HK-2 (cell line): ENCODE data around the gene PROSER3.
"Not testable (repeated sequence)": the region's sequence is repeated elsewhere in the genome, so short reads cannot be mapped to it uniquely, and the experiment has no call there.

Experiments used
- DNase-seq: peaks from one replicate; pipeline ENCODE4 v3.0.0-alpha.2; 2018; ENCODE audit not compliant: unreplicated experiment

The PROSER3 gene

DNA sequence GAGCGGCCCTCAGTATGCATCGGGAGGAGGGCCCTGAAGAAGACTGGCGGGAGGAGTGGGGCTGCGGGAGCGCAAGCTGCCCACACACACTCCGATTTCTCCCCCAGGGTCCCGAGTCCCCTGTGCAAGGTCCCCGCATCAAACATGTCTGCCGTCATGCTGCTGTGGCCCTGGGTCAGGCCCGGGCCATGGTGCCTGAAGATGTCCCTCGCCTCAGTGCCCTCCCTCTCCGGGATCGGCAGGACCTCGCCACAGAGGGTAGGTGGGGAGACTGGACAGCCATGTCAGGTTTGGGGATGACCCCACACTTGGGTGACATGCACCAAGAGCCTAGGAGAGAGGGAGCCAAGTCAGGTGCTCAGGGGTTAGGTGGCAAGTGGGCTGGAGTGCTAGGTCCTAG, 35.5 kb upstream of the PROSER3 start:
- no peak for DNase-seq

DNA sequence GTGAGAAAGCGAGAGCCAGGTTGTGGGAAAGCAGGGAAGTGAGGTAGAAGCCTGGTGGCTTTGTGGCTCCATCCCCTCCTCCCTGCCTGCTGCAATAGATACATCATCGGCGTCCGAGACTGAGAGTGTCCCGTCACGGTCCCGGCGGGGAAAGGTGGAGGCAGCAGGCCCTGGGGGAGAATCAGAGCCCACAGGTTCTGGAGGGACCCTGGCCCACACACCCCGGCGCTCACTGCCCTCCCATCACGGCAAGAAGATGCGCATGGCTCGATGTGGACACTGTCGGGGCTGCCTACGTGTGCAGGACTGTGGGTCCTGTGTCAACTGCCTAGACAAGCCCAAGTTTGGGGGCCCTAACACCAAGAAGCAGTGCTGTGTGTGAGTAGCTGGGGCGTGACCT, 35.1 kb upstream of the PROSER3 start:
- no peak for DNase-seq

DNA sequence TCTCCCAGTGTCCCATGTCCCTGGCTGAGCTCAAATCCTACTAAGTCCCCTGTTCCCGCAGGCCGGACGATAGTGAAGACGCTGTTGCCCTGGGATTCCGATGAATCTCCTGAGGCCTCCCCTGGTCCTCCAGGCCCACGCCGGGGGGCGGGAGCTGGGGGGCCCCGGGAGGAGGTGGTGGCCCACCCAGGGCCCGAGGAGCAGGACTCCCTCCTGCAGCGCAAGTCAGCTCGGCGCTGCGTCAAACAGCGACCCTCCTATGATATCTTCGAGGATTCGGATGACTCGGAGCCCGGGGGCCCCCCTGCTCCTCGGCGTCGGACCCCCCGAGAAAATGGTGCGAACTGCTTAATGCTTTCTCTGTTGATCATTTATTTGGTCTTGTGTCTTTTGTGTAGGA, 34.3 kb upstream of the PROSER3 start:
- DNase-seq: no peak

DNA sequence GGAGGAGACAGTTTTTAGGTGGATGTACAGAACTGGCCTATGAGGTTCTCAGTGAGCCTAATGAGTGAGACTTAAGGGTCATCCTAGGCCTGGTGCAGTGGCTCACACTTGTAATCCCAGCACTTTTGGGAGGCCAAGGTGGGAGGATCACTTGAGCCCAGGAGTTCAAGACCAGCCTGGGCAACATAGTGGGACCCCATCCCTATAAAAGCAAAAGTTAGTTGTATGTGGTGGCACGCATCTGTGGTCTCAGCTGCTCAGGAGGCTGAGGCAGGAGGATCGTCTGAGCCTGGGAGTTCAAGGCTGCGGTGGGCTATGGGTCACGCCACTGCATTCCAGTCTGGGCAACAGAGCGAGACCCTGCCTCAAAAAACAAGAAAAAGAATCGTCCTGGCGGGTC, 33.8 kb upstream of the PROSER3 start:
- DNase-seq: not testable (repeated sequence)

DNA sequence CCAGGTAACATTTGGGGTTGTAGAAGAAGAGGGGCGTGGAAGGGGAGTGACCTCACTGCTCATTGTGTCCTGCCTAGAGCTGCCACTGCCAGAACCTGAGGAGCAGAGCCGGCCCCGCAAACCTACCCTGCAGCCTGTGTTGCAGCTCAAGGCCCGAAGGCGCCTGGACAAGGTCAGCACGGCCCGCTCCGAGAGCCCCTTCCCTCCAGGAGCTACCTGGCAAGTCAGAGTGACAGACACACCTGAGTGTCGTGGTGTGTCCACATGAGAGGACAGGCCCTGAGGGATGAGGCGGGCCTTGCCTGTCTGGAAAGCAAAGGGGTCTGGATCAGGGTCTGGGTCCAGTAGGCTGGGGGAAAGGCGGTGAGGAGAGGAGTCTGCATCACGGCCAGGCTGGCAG, 33.4 kb upstream of the PROSER3 start:
- DNase-seq: no peak

DNA sequence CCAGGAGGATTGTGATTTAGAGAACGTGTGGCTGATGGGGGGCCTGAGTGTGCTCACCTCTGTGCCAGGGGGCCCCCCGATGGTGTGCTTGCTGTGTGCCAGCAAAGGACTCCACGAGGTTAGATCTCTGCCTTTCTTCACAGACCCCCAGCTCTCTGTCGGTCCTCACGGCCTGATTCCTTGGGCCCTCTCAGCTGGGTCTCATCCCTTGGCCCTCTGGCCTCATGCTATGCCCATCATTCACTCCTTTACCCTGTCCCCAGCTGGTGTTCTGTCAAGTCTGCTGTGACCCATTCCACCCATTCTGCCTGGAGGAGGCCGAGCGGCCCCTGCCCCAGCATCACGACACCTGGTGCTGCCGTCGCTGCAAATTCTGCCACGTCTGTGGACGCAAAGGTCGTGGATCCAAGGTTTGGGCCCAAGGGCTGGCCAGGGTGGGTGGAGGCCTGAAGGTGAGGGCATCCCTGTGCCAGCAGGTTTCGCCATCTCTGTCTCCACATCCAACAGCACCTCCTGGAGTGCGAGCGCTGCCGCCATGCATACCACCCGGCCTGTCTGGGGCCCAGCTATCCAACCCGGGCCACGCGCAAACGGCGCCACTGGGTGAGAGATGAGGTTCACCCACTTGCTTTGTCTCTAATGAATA, 32.6 kb upstream of the PROSER3 start:
- DNase-seq: no peak

DNA sequence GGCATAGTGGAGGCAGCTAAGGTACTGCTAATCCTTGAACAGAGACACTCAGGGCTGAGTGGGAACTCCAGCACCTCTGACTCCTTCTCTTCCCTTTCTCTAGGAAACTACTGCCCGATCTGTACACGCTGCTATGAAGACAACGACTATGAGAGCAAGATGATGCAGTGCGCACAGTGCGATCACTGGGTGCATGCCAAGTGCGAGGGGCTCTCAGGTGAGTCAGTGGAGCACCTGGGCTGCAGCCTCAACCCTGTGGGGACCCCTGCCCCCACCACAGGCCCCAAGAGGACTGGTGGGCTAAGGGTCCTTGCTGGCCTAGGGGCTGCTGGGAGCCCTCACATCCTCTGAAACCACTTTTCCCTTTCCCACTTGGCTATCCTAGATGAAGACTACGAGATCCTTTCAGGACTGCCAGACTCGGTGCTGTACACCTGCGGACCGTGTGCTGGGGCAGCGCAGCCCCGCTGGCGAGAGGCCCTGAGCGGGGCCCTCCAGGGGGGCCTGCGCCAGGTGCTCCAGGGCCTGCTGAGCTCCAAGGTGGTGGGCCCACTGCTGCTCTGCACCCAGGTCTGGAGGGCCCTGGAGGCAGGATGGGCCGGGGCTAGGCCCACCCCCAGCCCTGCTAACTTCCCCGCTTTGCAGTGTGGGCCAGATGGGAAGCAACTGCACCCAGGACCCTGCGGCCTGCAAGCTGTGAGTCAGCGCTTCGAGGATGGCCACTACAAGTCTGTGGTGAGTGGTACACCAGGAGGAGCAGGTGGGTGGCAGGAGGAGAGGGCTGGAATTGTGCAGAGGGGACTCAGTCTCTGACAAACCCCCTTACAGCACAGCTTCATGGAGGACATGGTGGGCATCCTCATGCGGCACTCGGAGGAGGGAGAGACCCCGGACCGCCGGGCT, 30.7 kb upstream of the PROSER3 start:
- DNase-seq: no peak

DNA sequence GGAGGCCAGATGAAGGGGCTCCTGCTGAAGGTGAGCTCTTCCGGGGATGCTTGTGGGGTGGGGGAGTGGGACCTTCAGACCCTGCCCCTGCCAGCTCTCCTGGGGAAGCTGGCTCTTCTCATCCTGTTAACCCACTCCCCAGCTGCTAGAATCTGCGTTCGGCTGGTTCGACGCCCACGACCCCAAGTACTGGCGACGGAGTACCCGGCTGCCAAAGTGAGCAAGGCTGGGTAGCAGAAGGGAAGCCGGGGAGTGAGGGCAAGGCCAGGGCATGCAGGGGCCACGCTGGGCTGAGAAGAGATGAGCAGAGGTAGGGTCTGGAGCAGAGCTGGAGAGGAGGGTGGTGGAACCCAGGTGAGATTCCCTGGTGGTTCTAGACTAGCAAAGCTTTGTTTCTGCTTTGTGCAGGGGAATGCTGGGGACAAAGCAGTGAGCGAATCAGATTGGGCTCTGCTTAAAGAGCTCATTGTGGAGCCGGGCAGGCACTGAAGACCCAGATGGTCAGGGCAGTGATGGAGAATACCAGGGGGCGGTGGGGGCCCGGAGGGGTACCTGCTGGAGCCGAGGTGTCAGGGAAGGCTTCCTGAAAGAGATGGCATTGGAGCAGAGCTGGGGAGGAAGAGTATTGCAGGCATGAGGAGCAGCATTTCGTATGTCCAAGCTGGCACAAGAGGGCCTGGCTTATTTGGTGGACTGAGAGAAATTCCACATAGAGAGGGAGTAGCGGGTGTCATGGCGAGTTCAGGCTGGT, 29.8 kb upstream of the PROSER3 start:
- DNase-seq: no peak

DNA sequence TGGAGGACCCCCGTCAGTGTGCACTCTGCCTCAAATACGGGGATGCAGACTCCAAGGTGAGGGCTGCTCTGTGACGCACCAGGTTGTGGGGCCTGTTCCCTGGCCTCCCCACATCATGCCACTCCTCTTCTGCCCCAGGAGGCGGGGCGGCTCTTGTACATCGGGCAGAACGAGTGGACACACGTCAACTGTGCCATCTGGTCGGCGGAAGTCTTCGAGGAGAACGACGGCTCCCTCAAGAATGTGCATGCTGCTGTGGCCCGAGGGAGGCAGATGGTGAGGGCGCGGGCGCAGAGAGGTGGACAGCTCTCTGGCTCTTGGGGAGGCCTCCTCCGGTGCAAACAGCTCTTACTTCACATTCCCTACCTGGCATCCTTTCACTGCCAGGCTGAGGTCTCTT, 29.0 kb upstream of the PROSER3 start:
- no peak for DNase-seq

DNA sequence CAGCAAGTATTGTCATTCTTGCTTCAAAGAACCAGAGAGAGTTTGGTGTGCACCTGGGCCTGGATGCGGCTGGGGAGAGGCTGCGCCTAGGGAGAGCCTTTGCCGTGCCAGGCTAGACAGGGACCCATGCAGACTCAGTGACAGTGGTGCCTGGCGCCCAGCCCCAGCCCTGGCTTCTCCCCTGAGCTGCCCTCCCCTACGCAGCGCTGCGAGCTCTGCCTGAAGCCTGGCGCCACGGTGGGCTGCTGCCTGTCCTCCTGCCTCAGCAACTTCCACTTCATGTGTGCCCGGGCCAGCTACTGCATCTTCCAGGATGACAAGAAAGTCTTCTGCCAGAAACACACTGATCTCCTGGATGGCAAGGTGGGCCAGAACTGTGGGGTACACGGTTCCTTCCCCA, 28.2 kb upstream of the PROSER3 start:
- DNase-seq: no peak

DNA sequence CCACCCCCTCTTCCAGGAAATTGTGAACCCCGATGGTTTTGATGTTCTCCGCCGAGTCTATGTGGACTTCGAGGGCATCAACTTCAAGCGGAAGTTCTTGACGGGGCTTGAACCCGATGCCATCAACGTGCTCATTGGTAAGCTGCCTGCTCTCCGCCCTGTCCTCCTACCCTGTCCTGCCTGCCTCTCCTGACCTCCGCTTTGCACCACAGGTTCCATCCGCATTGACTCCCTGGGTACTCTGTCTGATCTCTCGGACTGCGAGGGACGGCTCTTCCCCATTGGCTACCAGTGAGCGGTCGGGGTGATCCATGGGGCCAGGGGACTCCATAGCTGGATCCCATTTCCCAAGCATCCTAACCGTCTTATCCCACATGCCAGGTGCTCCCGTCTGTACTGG, 27.6 kb upstream of the PROSER3 start:
- no peak for DNase-seq

DNA sequence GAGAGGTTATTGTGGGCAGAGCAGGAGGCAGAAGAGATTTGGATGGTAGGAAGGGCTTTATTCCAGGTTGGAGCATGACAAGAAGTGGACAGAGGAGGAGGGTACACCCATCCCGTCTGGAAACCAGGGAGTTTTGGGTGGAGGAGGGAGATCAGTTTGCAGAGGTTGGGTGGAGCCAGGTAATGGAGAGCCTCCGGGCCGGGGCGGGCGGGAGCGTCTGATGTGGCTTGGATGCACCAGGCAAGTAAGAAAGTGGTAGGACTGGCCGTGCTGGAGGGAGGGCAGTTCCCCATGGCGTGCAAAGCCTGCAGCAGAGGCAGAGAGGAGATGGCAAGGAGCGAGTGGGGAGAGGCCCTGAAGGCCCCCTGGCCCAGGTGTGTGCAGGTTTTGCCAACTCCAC, 26.6 kb upstream of the PROSER3 start:
- DNase-seq: no peak

DNA sequence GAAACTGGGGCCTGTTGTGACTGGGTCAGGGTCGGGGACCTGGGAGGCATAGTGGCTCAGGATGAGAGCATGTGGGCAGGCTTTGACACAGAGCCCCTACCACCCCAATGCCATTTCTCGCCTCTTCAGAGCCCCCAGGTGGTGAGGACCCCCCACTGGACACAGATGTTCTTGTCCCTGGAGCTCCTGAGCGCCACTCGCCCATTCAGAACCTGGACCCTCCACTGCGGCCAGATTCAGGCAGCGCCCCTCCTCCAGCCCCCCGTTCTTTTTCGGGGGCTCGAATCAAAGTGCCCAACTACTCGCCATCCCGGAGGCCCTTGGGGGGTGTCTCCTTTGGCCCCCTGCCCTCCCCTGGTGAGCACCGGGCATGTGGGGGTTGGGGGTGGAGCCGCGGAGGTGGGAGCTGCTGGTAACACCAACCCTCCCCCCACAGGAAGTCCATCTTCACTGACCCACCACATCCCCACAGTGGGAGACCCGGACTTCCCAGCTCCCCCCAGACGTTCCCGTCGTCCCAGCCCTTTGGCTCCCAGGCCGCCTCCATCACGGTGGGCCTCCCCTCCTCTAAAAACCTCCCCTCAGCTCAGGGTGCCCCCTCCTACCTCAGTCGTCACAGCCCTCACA, 26.1 kb upstream of the PROSER3 start:
- DNase-seq: no peak

DNA sequence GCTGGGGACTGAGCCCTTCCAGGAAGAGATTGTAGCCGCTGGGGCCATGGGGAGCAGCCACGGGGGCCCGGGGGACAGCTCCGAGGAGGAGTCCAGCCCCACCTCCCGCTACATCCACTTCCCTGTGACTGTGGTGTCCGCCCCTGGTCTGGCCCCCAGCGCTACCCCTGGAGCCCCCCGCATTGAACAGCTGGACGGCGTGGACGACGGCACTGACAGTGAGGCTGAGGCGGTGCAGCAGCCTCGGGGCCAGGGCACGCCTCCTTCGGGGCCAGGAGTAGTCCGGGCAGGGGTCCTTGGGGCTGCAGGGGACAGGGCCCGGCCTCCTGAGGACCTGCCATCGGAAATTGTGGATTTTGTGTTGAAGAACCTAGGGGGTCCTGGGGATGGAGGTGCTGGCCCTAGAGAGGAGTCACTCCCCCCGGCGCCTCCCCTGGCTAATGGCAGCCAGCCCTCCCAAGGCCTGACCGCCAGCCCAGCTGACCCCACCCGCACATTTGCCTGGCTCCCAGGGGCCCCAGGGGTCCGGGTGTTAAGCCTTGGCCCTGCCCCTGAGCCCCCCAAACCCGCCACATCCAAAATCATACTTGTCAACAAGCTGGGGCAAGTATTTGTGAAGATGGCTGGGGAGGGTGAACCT, 25.3 kb upstream of the PROSER3 start:
- no peak for DNase-seq

DNA sequence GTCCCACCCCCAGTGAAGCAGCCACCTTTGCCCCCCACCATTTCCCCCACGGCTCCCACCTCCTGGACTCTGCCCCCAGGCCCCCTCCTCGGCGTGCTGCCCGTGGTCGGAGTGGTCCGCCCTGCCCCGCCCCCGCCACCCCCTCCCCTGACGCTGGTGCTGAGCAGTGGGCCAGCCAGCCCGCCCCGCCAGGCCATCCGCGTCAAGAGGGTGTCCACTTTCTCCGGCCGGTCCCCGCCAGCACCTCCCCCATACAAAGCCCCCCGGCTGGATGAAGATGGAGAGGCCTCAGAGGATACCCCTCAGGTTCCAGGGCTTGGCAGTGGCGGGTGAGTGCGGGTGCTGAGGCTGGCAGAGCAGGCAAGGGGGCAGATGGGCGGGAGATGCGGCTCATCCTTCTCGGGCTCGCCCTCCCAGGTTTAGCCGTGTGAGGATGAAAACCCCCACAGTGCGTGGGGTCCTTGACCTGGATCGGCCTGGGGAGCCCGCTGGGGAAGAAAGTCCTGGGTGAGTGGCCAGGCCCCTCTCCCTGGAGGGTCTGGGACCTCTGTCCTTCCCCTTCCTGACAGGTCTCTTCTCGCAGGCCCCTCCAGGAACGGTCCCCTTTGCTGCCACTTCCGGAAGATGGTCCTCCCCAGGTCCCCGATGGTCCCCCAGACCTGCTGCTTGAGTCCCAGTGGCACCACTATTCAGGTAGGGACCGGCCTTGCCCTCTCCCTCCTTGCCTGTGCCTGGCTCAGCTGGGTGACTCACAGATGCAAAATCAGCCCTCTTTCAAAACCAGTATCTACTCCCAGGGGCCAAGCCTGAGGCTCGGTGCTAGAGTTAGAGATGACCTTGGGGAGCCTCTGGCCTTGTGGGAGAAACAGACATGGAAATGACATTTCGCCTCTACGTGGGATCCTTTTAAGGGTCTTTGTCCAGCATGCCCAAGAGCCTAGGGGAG, 24.5 kb upstream of the PROSER3 start:
- DNase-seq: no peak

DNA sequence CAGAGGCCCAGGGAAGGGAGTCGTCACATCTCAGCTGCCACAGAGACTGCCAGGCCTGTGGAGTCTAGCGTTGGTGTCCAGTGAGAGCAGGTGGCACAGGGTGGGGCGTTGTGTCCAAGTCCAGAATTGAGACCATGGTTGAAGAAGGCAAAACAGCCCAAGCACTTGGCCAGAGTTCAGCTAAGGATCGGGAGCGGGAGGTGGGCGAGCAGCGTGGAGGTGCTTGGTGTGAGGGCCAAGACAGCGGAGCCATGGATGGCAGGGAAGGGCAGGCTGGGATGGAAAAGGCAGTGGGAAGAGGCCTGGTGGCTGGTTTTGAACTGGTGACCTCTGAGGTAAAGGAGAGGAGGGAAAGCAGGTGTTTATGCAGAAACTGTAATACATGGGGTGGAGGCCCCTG, 23.7 kb upstream of the PROSER3 start:
- DNase-seq: no peak

DNA sequence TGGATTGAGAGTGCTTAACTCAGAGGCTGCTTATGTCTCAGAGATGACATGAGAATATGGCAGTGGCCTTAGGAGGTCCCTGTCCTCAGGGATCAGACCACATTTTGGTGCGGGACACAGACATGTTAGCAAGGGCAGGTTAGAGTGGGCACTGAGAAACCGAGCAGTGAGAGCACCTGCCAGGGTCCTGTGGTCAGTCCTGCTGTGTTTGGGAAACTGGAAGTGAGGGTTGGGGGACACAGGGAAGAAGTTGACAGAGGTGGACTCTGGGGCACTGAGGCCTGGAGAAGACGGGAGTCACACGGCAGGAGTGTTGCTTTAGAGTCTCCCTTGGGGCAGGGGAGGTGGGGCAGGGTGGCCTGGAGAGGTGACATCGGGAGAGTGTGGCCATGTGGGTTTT, 23.1 kb upstream of the PROSER3 start:
- no peak for DNase-seq

DNA sequence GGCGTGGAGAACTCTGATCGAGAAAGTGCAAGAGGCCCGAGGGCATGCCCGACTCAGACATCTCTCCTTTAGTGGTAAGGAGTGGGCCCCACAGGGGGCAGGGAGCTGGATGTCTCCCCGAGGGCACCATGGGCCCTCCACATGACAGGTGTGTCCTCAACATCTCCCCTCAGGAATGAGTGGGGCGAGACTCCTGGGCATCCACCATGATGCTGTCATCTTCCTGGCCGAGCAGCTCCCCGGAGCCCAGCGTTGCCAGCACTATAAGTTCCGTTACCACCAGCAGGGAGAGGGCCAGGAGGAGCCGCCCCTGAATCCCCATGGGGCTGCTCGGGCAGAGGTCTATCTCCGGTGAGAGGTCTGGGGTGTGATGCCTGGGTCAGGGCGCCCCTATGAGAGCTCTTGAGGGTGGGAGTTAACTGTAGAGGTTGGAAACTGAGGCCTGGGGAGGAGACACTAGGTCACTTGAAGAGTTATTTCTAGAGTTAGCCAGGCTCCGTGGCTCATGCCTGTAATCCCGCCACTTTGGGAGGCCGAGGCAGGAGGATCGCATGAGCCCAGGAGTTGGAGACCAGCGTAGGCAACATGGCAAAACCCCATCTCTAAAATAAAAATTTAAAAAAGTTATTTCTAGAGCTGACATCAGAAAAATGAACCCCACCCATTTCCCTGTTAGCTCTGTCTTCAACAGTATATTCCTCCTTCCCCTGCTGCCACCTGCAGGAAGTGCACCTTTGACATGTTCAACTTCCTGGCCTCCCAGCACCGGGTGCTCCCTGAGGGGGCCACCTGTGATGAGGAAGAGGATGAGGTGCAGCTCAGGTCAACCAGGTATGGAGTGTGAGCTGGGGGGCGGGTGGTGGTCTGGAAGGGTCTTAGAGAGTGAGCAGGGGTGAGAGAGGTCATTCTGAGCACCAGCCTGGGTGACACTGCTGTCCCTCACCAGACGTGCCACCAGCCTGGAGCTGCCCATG, 20.8 kb upstream of the PROSER3 start:
- no peak for DNase-seq
